Measurements from ENCODE around the gene CEP78. TPM values are rescaled to one million over a fixed set of nuclear protein-coding genes. Genes with fewer than 3 reads are reported as not detected.
"Not testable (repeated sequence)": the region's sequence is repeated elsewhere in the genome, so short reads cannot be mapped to it uniquely, and the experiment has no call there.

CEP78 gene
- total and polyA plus RNA-seq, 11 donors, result 1.1 to 8.2 (median 3.3) TPM

DNA sequence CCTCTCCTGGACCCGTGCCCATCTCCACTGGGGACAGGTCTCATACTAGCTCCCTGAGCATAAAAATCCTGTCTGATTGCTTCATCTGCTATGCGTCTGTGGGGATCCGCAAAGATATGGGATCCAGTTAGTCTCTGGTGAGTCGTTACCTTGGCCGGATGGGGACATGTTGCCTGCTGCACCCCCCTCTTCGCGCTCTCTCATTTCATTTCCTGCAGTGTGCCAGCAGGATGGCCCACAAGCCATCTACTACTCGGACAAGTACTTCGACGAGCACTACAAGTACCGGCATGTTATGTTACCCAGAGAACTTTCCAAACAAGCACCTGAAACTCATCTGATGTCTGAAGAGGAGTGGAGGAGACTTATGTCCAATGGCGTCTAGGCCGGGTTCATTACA is 17.0 kb upstream of the CEP78 start:
- peaks cover 0 to 4% (median 0%) of the 10 kb centered on the region in 12 donors for H3K4me1 ChIP-seq
- DNase-seq, result no peak
- no peaks in the 10 kb centered on the region for H3K36me3 ChIP-seq
- 87 to 92% (median 87%) methylated on average over 12 to 13 of the region's 13 CpGs for WGBS, 4 donors
- no peak overlapping the region for H3K4me3 ChIP-seq
- peaks cover 0 to under 1% (median 0%) of the 10 kb centered on the region in 12 donors for H3K9me3 ChIP-seq
- H3K27ac ChIP-seq, result no peak overlapping the region
- H3K27me3 ChIP-seq, result no peaks in the 10 kb centered on the region
- intact Hi-C loops (cut with DNase I), result no loop called here
- no peak for ATAC-seq
- no peak for TF ChIP-seq CTCF (IDR thresholded peaks at IDR 0.05)
- no peak for TF ChIP-seq POLR2A (IDR thresholded peaks at IDR 0.05)

DNA sequence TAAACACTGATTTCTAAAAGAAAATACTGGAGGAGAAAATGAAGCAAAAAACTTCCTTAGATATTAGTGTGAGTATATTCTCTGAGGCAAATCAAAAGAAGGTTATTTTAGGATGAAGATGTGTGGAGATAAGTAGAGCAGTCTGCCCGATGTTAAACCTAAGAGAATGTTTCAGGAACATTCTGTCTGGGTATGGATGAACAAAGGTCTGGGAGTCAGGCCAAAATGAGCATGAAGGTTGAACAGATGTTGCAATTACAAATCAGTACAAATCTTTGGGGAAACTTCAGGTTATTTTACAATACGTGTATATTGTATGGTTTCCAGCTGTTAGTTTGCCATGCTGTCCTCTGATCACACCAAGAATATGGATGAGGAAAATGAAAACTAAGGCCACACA is 14.4 kb upstream of the CEP78 start:
- WGBS, 4 donors, result 53 to 67% (median 58%) methylated on average over 2 of the region's 2 CpGs
- no peak for TF ChIP-seq POLR2A (IDR thresholded peaks at IDR 0.05)
- no peak for TF ChIP-seq CTCF (IDR thresholded peaks at IDR 0.05)
- intact Hi-C loops (cut with DNase I), result no loop called here

DNA sequence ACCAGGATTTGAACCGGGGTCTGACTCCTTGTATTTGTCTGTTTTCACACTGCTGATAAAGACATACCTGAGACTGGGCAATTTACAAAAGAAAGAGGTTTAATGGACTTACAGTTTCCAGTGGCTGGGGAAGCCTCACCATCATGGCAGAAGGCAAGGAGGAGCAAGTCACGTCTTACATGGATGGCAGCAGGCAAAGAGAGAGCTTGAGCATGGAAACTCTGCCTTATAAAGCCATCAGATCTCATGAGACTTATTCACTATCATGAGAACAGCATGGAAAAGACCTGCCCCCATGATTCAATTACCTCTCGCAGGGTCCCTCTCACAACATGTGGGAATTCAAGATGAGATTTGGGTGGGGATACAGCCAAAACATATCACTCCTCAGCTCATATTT is 14.0 kb upstream of the CEP78 start:
- H3K36me3 ChIP-seq; intact Hi-C loops (cut with DNase I): not testable (repeated sequence)
- 83 to 89% (median 88%) methylated on average over 3 of the region's 3 CpGs for WGBS, 4 donors

More for the DNA sequence above, 14.4 kb upstream of the CEP78 start:
- Histone ChIP-seq H3K4me1 (no peaks in the 10 kb centered on the region), H3K9me3 (peaks cover 0 to 3% (median 0%) of the 10 kb centered on the region in 12 donors), H3K36me3 (no peaks in the 10 kb centered on the region), H3K27me3 (no peaks in the 10 kb centered on the region), H3K27ac (no peak overlapping the region), H3K4me3 (no peak overlapping the region)
- ATAC-seq, result no peak
- DNase-seq, result no peak

GRCh38 chr9:78230761-78231160 is 5.1 kb upstream of the CEP78 start:
- Histone ChIP-seq H3K4me1 (peaks cover 0 to 8% (median under 1%) of the 10 kb centered on the region in 12 donors), H3K27me3 (no peaks in the 10 kb centered on the region), H3K36me3 (no peaks in the 10 kb centered on the region), H3K4me3 (no peak overlapping the region), H3K27ac (no peak overlapping the region), H3K9me3 (no peaks in the 10 kb centered on the region)
- WGBS, 4 donors, result 82 to 83% (median 82%) methylated on average over 3 of the region's 3 CpGs
- no peak for TF ChIP-seq CTCF (IDR thresholded peaks at IDR 0.05)
- TF ChIP-seq POLR2A (IDR thresholded peaks at IDR 0.05), result no peak
- no peak for ATAC-seq
- intact Hi-C loops (cut with DNase I), result loop anchor here in 1 of 10 donors (10.0 kb wide), 1 partner anchor 1056 kb away; the partner anchor contains the start of gene VPS13A
- DNase-seq, result no peak

More for the DNA sequence above, 14.0 kb upstream of the CEP78 start:
- not testable (repeated sequence) for H3K27me3 ChIP-seq, DNase-seq, H3K27ac ChIP-seq, H3K4me3 ChIP-seq, H3K4me1 ChIP-seq, ATAC-seq, H3K9me3 ChIP-seq

GRCh38 chr9:78232471-78232870 is 3.4 kb upstream of the CEP78 start:
- intact Hi-C loops (cut with DNase I), result loop anchor here in 1 of 10 donors (10.0 kb wide), 1 partner anchor 1058 kb away; the partner anchor contains the start of gene VPS13A
- DNase-seq, H3K36me3 ChIP-seq, ATAC-seq, H3K4me3 ChIP-seq, H3K27ac ChIP-seq, H3K9me3 ChIP-seq, H3K27me3 ChIP-seq: not testable (repeated sequence)
- WGBS, 4 donors, result 94 to 96% (median 95%) methylated on average over 5 of the region's 5 CpGs
- H3K4me1 ChIP-seq, result peaks cover 0 to 20% (median 2%) of the 10 kb centered on the region in 12 donors
